ENCODE results near the gene SAP25. TPM values are rescaled to one million over a fixed set of nuclear protein-coding genes. Genes with fewer than 3 reads are reported as not detected.

SAP25 gene
- total and polyA plus RNA-seq, 2 experiments from 2014 or later: 3.8 to 4.1 TPM

GRCh38 chr7:100563100-100563564, 10.6 kb downstream of the SAP25 start (continued):
- no peak for TF ChIP-seq ZNF462 (CRISPR knock-in tag; IDR thresholded peaks at IDR 0.05)
- no peak for TF ChIP-seq STAT1 (IDR thresholded peaks at IDR 0.05; ENCODE audit: unreplicated experiment)
- TF ChIP-seq, protein P1, sequence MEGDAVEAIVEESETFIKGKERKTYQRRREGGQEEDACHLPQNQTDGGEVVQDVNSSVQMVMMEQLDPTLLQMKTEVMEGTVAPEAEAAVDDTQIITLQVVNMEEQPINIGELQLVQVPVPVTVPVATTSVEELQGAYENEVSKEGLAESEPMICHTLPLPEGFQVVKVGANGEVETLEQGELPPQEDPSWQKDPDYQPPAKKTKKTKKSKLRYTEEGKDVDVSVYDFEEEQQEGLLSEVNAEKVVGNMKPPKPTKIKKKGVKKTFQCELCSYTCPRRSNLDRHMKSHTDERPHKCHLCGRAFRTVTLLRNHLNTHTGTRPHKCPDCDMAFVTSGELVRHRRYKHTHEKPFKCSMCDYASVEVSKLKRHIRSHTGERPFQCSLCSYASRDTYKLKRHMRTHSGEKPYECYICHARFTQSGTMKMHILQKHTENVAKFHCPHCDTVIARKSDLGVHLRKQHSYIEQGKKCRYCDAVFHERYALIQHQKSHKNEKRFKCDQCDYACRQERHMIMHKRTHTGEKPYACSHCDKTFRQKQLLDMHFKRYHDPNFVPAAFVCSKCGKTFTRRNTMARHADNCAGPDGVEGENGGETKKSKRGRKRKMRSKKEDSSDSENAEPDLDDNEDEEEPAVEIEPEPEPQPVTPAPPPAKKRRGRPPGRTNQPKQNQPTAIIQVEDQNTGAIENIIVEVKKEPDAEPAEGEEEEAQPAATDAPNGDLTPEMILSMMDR (conservative IDR thresholded peaks at IDR 0.05; ENCODE audit: low read depth in 2 of 2): no peak
- TF ChIP-seq ETS1 (IDR thresholded peaks at IDR 0.05): no peak
- no peak for TF ChIP-seq ZNF114 (CRISPR knock-in tag; IDR thresholded peaks at IDR 0.05)
- no peak for TF ChIP-seq EZH2phosphoT487 (IDR thresholded peaks at IDR 0.05; ENCODE audit: unreplicated experiment)
- TF ChIP-seq EZH2 (IDR thresholded peaks at IDR 0.05; ENCODE audit: low read depth, unreplicated experiment): no peak
